NB4 (cell line): ENCODE measurements around the gene FRA10AC1.

Experiments used
- MAX ChIP-seq: IDR thresholded peaks from 2 replicates; pipeline ENCODE4 v1.6.1; 2011; ENCODE audit warnings: low read depth, low read length
- POLR2A ChIP-seq: IDR thresholded peaks from 2 replicates; pipeline ENCODE4 v1.6.1; 2011; ENCODE audit warnings: mild to moderate bottlenecking; ENCODE audit not compliant: insufficient read length; ENCODE audit errors: extremely low read depth
- TF ChIP-seq, protein P1 (sequence below): IDR thresholded peaks from one replicate; pipeline ENCODE4 v1.5.1; 2012; ENCODE audit warnings: low read depth, low read length

GRCh38 chr10:93628858-93629257 lies 73.5 kb downstream of the FRA10AC1 start:
- TF ChIP-seq POLR2A (no peak), MAX (no peak)
- TF ChIP-seq, protein P1, sequence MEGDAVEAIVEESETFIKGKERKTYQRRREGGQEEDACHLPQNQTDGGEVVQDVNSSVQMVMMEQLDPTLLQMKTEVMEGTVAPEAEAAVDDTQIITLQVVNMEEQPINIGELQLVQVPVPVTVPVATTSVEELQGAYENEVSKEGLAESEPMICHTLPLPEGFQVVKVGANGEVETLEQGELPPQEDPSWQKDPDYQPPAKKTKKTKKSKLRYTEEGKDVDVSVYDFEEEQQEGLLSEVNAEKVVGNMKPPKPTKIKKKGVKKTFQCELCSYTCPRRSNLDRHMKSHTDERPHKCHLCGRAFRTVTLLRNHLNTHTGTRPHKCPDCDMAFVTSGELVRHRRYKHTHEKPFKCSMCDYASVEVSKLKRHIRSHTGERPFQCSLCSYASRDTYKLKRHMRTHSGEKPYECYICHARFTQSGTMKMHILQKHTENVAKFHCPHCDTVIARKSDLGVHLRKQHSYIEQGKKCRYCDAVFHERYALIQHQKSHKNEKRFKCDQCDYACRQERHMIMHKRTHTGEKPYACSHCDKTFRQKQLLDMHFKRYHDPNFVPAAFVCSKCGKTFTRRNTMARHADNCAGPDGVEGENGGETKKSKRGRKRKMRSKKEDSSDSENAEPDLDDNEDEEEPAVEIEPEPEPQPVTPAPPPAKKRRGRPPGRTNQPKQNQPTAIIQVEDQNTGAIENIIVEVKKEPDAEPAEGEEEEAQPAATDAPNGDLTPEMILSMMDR = no peak
